Measurements from ENCODE around the gene CELF1. TPM values are rescaled to one million over a fixed set of nuclear protein-coding genes. Genes with fewer than 3 reads are reported as not detected.

Gene CELF1
- total RNA-seq, 1 experiment from 2014 or later: 74.4 TPM

GRCh38 chr11:47495011-47495855 is 57.7 kb downstream of the CELF1 start:
- DNase-seq (ENCODE audit: extremely low read depth, low read depth): peak; percentile 6

- no peak for DNase-seq (ENCODE audit: extremely low read depth, low read depth)
Measured at GRCh38 chr11:47489395-47489755, 63.6 kb downstream of the CELF1 start.

DNA sequence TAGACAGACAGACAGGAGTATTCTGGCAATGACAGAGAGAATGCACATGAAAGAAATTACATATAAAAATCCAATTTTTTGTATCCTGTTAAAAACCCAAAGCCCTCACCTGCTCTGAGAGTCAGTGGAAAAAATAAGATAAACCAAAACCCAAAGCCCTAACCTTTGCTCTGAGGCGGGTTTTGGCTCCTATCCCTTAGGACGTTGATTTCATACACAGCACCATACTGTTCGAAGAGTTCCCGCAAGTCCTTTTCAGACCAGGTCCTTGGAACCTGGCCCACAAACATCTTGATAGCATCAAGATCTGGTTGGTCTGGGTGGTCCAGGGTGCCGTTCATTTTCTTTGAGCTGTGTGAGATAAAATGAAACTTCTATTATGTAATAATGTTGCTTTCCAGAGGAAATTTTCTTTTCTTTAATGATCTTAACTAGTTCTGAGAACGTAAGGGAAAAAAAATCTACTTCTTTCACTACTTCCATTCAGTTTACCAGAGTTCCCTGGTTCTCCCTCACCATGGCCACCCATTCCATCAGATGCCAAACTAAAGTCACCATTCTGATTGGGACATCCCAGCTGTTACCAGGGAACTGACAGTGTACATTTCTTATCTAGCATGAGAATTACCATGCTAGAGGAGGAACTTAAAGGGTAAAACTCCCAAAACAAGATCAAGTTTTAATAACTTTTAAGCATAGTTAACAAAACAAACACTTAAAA is 64.1 kb downstream of the CELF1 start:
- DNase-seq (ENCODE audit: extremely low read depth, low read depth): no peak

DNA sequence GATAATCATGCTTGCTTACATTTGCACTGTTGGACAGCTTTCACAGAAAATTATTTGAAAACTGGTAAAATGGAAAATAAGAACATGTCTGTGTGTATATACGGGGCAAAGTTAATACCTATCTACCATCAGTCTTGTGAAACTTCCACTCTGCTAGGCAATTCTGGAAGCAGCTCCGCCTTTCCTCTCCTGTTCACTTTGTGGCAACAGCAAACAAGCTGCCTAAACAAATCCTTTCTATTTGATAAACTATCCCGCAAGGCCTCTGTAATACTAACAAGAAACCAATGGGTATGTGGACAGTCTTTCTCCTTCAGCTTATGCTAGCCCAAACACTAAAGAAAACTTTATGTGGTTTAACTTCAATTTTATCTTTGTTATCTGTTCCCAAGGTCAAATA is 64.8 kb downstream of the CELF1 start:
- no peak for DNase-seq (ENCODE audit: extremely low read depth, low read depth)

DNA sequence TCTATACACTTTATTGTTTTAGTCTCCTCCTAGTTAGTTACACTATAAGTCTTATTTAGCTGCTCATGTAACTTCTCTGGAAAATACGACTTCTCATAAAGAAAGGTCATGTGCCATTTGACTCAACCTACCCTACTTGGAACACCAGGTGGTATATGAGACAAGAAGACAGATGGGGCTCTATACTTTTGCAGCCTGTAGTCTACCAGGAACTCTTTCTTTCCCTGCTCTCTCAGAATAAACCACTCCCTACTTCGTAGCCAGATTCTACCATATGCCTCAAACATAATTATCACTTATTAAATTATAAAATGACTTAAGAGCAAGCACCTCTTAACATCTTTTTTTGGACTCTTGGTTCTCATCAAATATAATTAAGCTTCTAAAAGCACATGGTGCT is 65.5 kb downstream of the CELF1 start:
- no peak for DNase-seq (ENCODE audit: extremely low read depth, low read depth)

DNA sequence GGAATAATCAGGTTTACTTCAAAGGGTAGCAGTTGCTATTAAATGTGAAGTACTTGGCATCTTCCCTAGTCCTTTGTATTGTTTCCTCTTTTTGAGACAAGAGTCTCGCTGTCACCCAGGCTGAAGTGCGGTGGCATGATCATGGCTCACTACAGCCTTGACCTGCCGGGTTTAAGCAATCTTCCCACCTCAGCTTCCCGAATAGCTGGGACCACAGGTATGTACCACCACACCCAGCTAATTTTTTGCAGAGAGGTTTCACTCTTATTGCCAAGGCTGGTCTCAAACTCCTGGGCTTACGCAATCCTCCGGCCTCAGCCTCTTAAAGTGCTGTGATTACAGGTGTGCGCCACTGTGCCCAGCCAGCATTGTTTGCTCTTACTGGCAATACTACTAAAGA is 67.8 kb downstream of the CELF1 start:
- no peak for DNase-seq (ENCODE audit: extremely low read depth, low read depth)

GRCh38 chr11:47483457-47483856 is 69.5 kb downstream of the CELF1 start:
- no peak for DNase-seq (ENCODE audit: extremely low read depth, low read depth)

- DNase-seq (ENCODE audit: extremely low read depth, low read depth): no peak
Measured at GRCh38 chr11:47480762-47481161, 72.2 kb downstream of the CELF1 start.

DNA sequence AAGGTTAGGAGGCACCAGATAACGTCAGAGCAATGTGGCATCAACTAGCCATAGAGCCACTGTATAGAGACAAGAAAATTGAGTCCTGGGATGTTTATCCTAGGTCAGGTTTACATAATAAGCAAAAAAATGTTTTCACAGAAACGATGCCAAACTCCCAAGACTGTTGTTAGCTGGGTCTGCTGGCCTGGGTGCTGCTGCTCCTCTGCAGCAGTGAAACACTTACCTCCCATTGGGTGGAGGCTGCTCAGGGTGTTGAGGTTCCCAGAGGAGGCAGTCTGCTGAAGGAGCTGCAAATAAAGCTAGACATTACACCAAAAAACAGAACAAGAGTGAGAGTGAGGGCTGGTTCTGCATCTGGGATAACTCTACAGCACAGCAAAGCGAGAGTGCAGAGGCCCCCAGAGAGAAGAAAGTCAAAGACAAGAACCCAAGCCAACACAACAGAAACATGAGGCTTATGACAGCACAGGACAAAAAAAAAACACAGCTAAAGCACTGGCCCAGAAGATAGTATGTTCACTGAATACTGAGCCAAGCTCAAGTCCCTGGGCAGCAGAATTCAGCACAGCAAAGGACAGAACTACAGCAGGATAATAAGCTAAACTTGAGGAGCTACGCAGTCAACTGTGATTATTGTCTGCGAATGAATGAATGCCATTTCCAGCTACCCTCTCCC is 74.1 kb downstream of the CELF1 start:
- DNase-seq (ENCODE audit: extremely low read depth, low read depth): no peak

DNA sequence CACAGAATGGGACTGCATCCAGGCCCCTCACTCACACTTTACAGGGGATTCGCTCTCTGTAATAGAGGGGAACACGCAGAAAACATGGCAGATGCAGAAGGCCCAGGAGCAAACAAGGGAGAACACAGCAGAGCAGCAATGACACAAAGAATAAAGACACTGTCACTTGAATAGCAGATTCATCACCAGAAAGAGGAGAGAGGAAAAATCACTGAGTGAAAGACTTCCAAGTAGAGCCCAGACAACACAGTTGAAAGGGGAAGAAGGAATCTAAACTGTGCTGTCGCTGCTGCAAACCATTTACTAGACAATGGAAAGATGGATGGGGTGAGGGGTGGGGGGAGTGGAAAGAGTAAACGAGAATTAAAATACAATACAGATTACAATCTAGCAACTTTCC is 75.2 kb downstream of the CELF1 start:
- DNase-seq (ENCODE audit: extremely low read depth, low read depth): no peak

- DNase-seq (ENCODE audit: extremely low read depth, low read depth): no peak
Measured at GRCh38 chr11:47477323-47477722, 75.6 kb downstream of the CELF1 start.

DNA sequence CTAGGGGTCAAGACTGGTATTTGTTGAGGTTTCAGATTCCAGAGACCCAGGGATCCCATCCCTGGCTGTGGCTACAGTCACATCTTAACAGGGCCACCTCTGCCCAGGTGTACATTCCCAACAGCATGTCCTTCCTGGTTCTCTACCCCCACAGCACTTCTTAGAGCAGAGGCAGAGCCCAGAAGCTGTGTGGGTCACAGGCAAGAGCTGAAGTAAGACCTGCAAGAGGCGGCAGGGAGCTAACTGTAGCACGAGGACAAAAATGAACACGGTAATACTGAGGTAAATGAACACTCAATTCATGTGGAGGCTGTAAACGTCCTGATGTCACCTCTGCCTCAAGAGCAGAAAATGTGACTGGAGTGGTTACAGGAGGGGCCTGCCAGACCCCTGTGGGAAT is 82.3 kb downstream of the CELF1 start:
- no peak for DNase-seq (ENCODE audit: extremely low read depth, low read depth)

GRCh38 chr11:47469361-47470179 is 83.4 kb downstream of the CELF1 start:
- DNase-seq (ENCODE audit: extremely low read depth, low read depth): no peak

DNA sequence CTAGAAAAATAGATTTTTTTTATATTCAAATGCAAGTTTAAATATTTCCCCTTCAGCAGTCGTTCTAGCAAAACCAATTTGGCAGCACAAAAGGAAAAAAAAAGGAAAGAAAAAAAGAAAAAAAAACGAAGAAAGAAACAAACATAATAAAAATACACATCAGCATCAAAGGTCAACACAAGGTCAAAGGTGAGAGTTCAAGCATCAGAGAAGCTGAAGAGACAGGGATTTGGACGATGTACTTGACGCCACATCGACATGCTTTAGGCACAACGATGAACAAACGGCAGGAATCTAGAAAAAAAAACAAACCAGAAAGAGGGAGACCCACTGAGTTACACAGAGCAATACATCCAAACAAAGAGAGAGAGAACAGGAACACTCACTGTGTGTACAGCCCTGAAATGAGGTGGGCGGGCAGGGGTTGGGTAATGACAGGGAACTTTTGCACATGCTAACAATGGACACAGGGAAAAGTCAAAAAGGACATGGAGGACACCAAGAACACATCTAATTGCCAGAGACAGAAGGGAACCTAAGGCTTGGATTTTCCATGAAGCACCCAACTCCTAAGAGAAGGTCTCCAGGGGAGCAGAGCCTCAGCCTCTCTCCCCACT is 84.2 kb downstream of the CELF1 start:
- DNase-seq (ENCODE audit: extremely low read depth, low read depth): no peak

DNA sequence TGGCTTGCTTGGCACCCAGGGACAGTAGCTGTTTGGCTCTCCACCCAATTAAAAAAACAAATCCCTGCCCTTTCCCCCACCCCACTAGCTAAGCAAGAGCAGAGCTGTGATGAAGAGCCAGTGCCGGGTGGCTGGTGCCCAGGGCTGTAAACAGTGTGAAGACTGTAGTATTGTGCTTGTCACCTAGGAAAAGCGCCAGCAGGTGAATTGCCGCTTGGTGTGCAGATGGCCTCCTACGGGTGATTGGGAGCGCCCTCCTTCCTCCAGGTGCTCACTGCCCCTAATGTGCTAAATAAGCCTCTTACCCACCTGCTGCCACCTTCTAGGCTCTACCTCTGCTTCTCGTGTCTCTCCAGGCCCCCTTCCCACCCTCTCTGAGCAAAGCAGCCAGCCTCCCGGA is 85.6 kb downstream of the CELF1 start:
- DNase-seq (ENCODE audit: extremely low read depth, low read depth): no peak

DNA sequence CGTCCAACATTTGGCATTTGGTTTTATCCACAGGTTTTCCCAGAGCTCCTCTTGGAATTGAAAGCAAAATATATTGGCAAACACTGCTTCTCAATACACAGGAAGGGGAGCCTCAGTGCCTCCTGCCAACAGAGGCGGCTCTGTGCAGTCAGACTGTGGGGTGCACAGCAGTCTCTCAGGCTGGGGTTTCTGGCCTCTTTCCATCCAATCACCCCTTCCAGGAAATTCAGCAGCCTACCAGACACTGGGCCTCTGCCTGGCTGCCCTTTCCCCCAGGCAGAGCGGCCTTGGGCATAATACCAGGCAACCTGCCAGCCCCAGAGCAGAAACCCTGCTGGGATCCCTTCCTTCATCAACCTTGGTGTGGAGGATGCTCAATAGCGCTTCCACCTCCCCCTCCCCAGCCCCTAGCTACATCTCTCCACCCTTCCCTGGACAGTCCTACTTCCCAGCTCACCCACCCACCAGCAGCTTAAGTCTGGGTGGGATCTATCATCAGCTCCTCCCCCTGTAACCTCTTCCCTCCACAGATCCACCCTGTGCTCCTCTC is 86.2 kb downstream of the CELF1 start:
- no peak for DNase-seq (ENCODE audit: extremely low read depth, low read depth)

DNA sequence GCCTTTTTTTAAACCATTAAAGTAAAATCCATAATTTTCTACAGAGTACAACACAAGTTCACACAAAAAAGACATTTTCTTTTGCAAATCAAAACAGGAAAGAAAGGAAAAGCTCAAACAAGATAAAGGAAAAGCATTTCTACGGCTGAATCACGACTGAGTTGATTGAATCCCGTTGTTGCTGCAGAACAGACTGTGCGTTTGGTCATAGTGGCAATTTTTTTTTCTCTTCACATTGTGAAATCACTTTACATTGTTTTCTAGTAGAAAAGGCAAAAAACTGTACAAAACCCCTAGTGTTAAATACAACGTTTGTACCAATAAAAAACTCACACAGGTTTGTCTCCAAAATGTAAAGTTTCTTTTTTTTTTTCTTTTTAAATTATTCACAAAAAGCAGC is 86.7 kb downstream of the CELF1 start:
- DNase-seq (ENCODE audit: extremely low read depth, low read depth): no peak

- DNase-seq (ENCODE audit: extremely low read depth, low read depth): peak; percentile 13
Measured at GRCh38 chr11:47464483-47464882, 88.4 kb downstream of the CELF1 start.

DNA sequence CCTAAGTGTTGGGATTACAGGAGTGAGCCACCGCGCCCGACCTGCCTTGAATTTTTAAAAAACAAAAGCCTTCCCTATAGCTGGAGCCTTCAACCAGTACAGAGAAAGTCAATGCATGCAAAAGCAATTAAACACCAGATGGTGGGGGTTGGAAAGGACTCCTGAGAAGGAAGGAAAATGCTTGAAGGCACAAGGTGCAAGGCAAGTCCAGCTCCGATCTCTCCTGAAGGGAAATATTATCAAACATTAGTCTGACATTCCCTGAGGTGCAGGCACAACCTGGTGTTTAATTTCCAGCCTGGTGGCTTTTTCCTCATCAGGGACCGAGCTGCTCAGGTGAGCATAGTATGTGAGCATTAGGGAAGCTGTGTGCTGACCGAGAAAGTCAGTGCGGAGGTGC is 91.1 kb downstream of the CELF1 start:
- DNase-seq (ENCODE audit: extremely low read depth, low read depth): no peak

DNA sequence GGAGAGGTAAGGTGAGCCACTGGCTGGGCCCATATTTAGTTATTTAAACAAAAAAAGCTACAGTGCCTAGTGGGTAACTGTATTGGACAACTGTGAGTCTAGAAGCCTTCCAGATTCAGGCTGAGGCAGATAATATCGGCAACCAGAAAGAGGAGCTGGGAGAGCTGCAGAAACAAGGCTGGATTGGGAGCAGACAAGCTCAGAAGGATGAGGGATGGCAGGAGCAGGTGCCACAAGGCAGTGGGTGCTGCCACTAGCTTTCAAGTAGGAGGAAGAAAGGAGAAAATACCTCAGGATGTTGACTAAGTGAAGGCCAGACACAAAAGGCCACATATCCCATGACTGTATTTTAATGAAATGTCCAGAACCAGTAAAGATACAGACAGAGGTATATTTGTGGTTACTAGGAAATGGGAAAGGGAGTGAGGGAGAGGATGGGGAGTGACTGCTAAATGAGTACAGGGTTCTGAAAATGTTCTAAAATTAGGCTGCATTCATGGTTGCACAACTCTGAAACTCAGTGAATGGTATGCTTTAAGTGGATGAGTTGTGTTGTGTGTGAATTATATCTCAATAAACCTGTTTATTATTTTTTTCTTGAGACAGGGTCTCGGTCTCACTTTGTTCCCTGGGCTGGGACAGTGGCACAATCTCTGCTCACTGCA is 92.2 kb downstream of the CELF1 start:
- no peak for DNase-seq (ENCODE audit: extremely low read depth, low read depth)

Data from NCI-H460 (cell line).